Measurements from ENCODE around the gene ZC3H7A. TPM values are rescaled to one million over a fixed set of nuclear protein-coding genes. Genes with fewer than 3 reads are reported as not detected.

Gene ZC3H7A
- total and polyA plus RNA-seq, 2 of the 8 experiments (the other 6 are each of a cell fraction or from before 2014, with no cell fraction given) = 32.0 to 55.9 TPM

- TF ChIP-seq ATF3 (IDR thresholded peaks at IDR 0.05; ENCODE audit: insufficient read depth, low read depth, low read length) = no peak
- no peak for TF ChIP-seq SP2 (IDR thresholded peaks at IDR 0.05; ENCODE audit: low read length)
- no peak for TF ChIP-seq SAP30 (IDR thresholded peaks at IDR 0.05; ENCODE audit: insufficient read depth, insufficient replicate concordance, low read length)
- no peak; a peak in 1 of 3 replicates for TF ChIP-seq EP300 (IDR thresholded peaks at IDR 0.05; ENCODE audit: borderline replicate concordance in 1 of 2, low read depth in 2 of 2, low read length in 2 of 2)
- TF ChIP-seq RBBP5 (IDR thresholded peaks at IDR 0.05; ENCODE audit: borderline replicate concordance, low read depth, low read length) = no peak; the same call in 1 of the 2 replicates
- no peak for TF ChIP-seq CBX5 (IDR thresholded peaks at IDR 0.05; ENCODE audit: low read depth, low read length)
- no peak for TF ChIP-seq NANOG (IDR thresholded peaks at IDR 0.05; ENCODE audit: insufficient read depth, low read depth, low read length, poor library complexity, severe bottlenecking)
- no peak for TF ChIP-seq KDM5A (IDR thresholded peaks at IDR 0.05; ENCODE audit: low read length)
- TF ChIP-seq SIX5 (IDR thresholded peaks at IDR 0.05; ENCODE audit: low read depth, low read length) = no peak
- TF ChIP-seq ATF2 (IDR thresholded peaks at IDR 0.05; ENCODE audit: low read length) = no peak
- TF ChIP-seq ZNF274 (IDR thresholded peaks at IDR 0.05; ENCODE audit: borderline replicate concordance, extremely low read depth, low read length) = no peak
- TF ChIP-seq RFX5 (IDR thresholded peaks at IDR 0.05; ENCODE audit: borderline replicate concordance, low read depth, low read length) = no peak
- TF ChIP-seq POLR2AphosphoS5 (IDR thresholded peaks at IDR 0.05; ENCODE audit: low read depth, low read length) = peak; percentile 50
- TF ChIP-seq YY1 (IDR thresholded peaks at IDR 0.05; ENCODE audit: low read depth, low read length) = peak; percentile 64; the same call in 1 of the 2 replicates
- TF ChIP-seq, protein P1, sequence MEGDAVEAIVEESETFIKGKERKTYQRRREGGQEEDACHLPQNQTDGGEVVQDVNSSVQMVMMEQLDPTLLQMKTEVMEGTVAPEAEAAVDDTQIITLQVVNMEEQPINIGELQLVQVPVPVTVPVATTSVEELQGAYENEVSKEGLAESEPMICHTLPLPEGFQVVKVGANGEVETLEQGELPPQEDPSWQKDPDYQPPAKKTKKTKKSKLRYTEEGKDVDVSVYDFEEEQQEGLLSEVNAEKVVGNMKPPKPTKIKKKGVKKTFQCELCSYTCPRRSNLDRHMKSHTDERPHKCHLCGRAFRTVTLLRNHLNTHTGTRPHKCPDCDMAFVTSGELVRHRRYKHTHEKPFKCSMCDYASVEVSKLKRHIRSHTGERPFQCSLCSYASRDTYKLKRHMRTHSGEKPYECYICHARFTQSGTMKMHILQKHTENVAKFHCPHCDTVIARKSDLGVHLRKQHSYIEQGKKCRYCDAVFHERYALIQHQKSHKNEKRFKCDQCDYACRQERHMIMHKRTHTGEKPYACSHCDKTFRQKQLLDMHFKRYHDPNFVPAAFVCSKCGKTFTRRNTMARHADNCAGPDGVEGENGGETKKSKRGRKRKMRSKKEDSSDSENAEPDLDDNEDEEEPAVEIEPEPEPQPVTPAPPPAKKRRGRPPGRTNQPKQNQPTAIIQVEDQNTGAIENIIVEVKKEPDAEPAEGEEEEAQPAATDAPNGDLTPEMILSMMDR (IDR thresholded peaks at IDR 0.05; ENCODE audit: control extremely low read depth in 1 of 3, insufficient read depth in 1 of 3, low read depth in 1 of 3, low read length in 3 of 3) = no peak
- TF ChIP-seq E2F6 (IDR thresholded peaks at IDR 0.05) = no peak
- no peak for TF ChIP-seq BRCA1 (IDR thresholded peaks at IDR 0.05; ENCODE audit: low read depth, low read length)
Measured at GRCh38 chr16:11742536-11743307, 54.3 kb downstream of the ZC3H7A start, which contains the start of gene TXNDC11 (continued).
